ENCODE results near the gene CTDNEP1.

Gene CTDNEP1

GRCh38 chr17:7251661-7252175 is at the start of gene CTDNEP1:
Gene CTDNEP1, minus strand, starts transcription at chr17:7251734. Its CDS starts 438 bp downstream, at chr17:7251296.
- no peak for TF ChIP-seq CTCF (IDR thresholded peaks at IDR 0.05; ENCODE audit: low read depth, low read length)
- H3K4me3 ChIP-seq (ENCODE audit: low read depth, low read length): peak within 1 kb of the TSS; percentile 94

GRCh38 chr17:7296189-7296861 is 44.8 kb upstream of the CTDNEP1 start:
- TF ChIP-seq CTCF (IDR thresholded peaks at IDR 0.05; ENCODE audit: low read depth, low read length): peak; percentile 89
- no peak overlapping the region for H3K4me3 ChIP-seq (ENCODE audit: low read depth, low read length)

DNA sequence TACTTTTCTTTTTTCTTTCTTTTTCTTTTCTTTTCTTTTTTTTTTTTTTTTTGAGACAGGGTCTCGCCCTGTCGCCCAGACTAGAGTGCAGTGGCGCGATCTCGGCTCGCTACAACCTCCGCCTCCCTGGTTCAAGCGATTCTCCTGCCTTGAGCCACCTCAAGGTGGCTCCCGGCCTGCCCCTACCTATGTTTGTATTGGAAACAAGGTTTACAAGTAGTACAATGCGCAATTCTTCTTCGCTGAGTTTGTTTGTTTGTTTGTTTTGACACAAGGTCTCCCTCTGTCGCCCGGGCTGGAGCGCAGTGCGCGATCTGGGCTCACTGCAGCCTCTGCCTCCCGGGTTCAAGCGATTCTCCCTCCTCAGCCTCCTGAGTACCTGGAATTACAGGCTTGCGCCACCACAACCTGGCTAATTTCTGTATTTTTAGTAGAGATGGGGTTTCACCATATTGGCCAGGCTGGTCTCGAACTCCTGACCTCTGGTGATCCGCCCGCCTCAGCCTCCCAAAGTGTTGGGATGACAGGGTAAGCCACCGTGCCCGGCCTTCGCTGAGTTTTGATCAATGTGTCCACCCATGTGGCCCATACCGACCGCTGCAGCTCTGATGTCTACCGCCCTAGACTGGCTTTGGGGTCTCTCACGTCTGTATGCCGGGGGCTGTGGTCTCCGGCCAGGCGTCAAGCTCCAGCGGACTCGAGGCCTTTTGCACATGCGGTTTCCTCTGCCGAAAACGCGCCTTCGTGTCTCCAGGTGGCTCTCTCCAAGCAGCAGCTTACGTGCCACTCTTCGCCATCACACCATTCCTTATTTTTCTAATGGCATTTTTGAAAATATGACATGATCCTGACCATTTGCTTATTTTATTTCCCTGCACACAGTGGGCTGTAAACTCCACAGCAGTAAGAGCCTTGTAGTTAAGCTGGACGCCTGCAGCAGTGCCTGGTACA is 44.0 kb upstream of the CTDNEP1 start:
- no peak overlapping the region for H3K4me3 ChIP-seq (ENCODE audit: low read depth, low read length)

DNA sequence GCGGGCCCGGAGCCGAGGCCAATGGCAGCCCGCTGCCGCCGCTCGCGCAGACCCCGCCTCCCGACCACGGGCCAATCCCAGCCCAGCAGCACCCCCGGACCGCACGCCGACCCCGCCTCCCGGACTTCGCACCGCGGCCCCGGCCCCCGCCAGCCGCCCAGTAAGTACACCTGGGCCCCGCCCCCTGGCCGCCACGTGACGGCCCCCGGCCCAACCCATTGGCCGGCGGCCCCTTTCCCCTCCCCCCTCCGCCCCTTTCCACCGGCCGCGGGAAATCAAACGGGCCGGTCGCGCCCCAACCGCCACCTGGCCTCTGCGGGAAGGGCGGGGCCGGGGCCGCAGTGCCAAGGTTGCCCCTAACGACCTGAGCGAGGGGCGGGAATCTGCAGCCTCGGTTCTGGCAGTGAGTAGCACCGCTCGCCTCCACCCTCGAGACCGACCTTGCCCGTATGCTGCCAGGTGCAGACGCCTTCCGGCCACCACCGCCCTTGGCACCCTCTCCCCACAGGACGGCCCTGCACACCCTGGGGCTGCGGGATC is 43.1 kb upstream of the CTDNEP1 start, which contains the start of gene YBX2:
Gene YBX2 (minus strand): TSS at position 26 of the 540 bp plus-strand sequence. CDS start 139 bp downstream, outside the sequence.
- H3K4me3 ChIP-seq (ENCODE audit: low read depth, low read length): no peak within 1 kb of the TSS
- TF ChIP-seq CTCF (IDR thresholded peaks at IDR 0.05; ENCODE audit: low read depth, low read length): no peak

More for the DNA sequence above, 44.0 kb upstream of the CTDNEP1 start:
- TF ChIP-seq CTCF (IDR thresholded peaks at IDR 0.05; ENCODE audit: low read depth, low read length): no peak

DNA sequence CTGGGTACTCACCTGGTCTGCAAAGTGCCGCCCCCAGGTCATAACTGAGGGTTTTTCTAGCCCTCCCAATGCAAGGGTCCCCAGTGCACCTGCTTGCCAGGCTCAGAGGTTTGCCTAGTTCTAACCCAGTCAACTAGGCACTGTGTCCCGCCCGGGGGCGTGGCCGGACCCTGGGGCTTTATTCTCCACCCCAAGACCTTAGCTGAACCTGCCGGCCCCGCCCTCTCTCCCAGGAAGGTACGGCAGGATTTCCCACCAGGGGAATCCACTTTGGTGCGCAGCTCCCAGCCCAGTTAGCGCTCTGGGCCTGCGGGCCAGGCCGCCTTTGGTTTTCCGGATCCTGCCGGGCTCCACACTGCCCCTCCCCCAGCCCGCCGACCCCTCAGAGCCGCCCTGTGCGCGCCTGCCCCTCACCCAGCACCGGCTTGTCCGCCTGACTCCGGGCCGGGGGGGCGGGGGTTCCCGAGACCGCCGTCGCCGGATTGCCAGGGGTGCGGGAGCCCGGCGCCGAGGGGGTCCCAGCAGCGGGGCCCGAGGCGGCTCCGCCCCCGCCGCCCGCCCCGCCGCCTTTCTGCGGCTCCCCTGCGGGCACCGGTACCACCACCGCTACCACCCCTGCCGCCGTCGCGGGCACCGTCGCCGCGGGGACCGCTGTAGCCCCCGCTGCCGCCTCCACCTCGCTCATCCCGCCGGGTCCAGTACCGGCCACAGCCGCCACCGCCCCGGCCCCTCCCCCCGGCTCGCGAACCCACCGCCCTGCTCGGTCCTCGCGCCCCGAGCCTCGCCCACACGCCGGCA is 42.5 kb upstream of the CTDNEP1 start:
- TF ChIP-seq CTCF (IDR thresholded peaks at IDR 0.05; ENCODE audit: low read depth, low read length): no peak
- H3K4me3 ChIP-seq (ENCODE audit: low read depth, low read length): no peak overlapping the region

DNA sequence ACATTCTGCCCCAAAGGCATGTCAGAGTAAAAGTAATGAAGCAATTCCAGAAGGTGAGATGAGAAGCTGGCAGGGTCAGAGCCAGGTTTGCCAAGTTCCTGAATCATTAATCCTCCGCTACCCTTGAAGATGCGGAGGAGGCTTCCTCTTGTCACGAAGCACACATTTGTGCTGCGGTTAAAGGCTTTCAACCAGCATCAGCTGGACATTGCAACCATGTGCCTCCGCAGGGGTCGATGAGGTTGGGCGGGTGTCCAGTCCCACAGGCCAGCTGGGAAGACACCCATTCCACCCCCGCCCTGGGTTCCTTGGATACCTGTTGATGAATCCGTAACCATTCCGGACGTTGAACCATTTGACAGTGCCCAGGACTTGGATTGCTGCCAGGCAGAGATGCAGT is 41.6 kb upstream of the CTDNEP1 start:
- H3K4me3 ChIP-seq (ENCODE audit: low read depth, low read length): no peak overlapping the region

More for the DNA sequence above, 41.6 kb upstream of the CTDNEP1 start:
- TF ChIP-seq CTCF (IDR thresholded peaks at IDR 0.05; ENCODE audit: low read depth, low read length): no peak

Measured in WI38 (cell line).